ENCODE measurements around the gene DES. TPM values are rescaled to one million over a fixed set of nuclear protein-coding genes. Genes with fewer than 3 reads are reported as not detected.
A peak's percentile ranks its signal among the peaks of the same experiment; 100 is the strongest.

Gene DES
- total and polyA plus RNA-seq, 9 of the 15 experiments (the other 6 are each of a cell fraction or from before 2014, with no cell fraction given), result 2.5 to 58.9 (median 21.9) TPM

DNA sequence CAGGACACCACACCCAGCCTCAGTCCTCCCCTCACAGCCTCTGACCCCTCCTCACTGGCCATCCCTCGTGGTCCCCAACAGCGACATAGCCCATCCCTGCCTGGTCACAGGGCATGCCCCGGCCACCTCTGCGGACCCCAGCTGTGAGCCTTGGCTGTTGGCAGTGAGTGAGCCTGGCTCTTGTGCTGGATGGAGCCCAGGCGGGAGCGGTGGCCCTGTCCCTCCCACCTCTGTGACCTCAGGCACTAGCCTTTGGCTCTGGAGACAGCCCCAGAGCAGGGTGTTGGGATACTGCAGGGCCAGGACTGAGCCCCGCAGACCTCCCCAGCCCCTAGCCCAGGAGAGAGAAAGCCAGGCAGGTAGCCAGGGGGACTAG lies 7.9 kb downstream of the DES start:
- CTCF ChIA-PET (ENCODE audit: low intra/inter-chr PET ratio), result no interaction called here
- Histone ChIP-seq H2AFZ (ENCODE audit: low read depth, low read length) (no peak overlapping the region), H3K4me2 (ENCODE audit: insufficient read depth, low read length) (no peak overlapping the region), H3K27me3 (ENCODE audit: control insufficient read depth in 2 of 2, insufficient read depth in 2 of 2, low read length in 2 of 2) (no peaks in the 10 kb centered on the region), H3K27ac (ENCODE audit: extremely low read depth, low read depth, low read length) (no peak overlapping the region), H3K79me2 (ENCODE audit: control insufficient read depth, insufficient read depth, low read length) (no peaks in the 10 kb centered on the region), H3K4me3 (no peak overlapping the region), H3K9ac (ENCODE audit: insufficient read depth in 1 of 2, low read depth in 2 of 2, low read length in 2 of 2) (peak overlapping the region in 1 of 2 experiments; percentile 71; a peak in 2 of 4 replicates), H3K36me3 (ENCODE audit: control insufficient read depth, insufficient read depth, low read length) (no peaks in the 10 kb centered on the region), H4K20me1 (replicated peaks; ENCODE audit: control insufficient read depth, insufficient read depth, low read length) (no peaks in the 10 kb centered on the region), H3K9me3 (replicated peaks; ENCODE audit: control insufficient read depth, insufficient read depth, low read depth, low read length) (no peaks in the 10 kb centered on the region), H3K4me1 (replicated peaks in 1 of 2; ENCODE audit: control insufficient read depth in 2 of 2, insufficient read depth in 2 of 2, low read length in 2 of 2) (peaks cover 9 to 14% of the 10 kb centered on the region in 2 experiments; a peak in 4 of 5 replicates), H3K9me1 (ENCODE audit: control insufficient read depth, insufficient read depth, low read length) (no peaks in the 10 kb centered on the region)
- TSS peak; percentile 60 for BruUV-seq (replicated peaks)
- DNase-seq (ENCODE audit: extremely low read depth in 1 of 4, low spot score in 3 of 4), result no peak
- 50% methylated on average over 1 of the region's 7 CpGs for WGBS (ENCODE audit: insufficient coverage, low coverage, missing lambda C conversion rate)
- TF ChIP-seq BDP1 (IDR thresholded peaks at IDR 0.05; ENCODE audit: insufficient read depth, insufficient read length) (no peak), PHTF2 (CRISPR knock-in tag; IDR thresholded peaks at IDR 0.05) (no peak), FOSL1 (tag; conservative IDR thresholded peaks at IDR 0.05) (no peak), RFX5 (IDR thresholded peaks at IDR 0.05; ENCODE audit: low read depth, low read length) (no peak), GABPB1 (CRISPR knock-in tag; IDR thresholded peaks at IDR 0.05) (no peak), JUND (IDR thresholded peaks at IDR 0.05; ENCODE audit: borderline replicate concordance, low read depth, low read length) (no peak), JUND (tag; IDR thresholded peaks at IDR 0.05; ENCODE audit: borderline replicate concordance, low read depth, low read length) (no peak), SMAD3 (CRISPR knock-in tag; conservative IDR thresholded peaks at IDR 0.05) (no peak), KHSRP (IDR thresholded peaks at IDR 0.05) (no peak)
- TF ChIP-seq, protein P1, sequence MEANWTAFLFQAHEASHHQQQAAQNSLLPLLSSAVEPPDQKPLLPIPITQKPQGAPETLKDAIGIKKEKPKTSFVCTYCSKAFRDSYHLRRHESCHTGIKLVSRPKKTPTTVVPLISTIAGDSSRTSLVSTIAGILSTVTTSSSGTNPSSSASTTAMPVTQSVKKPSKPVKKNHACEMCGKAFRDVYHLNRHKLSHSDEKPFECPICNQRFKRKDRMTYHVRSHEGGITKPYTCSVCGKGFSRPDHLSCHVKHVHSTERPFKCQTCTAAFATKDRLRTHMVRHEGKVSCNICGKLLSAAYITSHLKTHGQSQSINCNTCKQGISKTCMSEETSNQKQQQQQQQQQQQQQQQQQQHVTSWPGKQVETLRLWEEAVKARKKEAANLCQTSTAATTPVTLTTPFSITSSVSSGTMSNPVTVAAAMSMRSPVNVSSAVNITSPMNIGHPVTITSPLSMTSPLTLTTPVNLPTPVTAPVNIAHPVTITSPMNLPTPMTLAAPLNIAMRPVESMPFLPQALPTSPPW (CRISPR knock-in tag; IDR thresholded peaks at IDR 0.05), result no peak
- TF ChIP-seq, protein P2, sequence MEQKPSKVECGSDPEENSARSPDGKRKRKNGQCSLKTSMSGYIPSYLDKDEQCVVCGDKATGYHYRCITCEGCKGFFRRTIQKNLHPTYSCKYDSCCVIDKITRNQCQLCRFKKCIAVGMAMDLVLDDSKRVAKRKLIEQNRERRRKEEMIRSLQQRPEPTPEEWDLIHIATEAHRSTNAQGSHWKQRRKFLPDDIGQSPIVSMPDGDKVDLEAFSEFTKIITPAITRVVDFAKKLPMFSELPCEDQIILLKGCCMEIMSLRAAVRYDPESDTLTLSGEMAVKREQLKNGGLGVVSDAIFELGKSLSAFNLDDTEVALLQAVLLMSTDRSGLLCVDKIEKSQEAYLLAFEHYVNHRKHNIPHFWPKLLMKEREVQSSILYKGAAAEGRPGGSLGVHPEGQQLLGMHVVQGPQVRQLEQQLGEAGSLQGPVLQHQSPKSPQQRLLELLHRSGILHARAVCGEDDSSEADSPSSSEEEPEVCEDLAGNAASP (IDR thresholded peaks at IDR 0.05), result no peak
- TF ChIP-seq, protein P3, sequence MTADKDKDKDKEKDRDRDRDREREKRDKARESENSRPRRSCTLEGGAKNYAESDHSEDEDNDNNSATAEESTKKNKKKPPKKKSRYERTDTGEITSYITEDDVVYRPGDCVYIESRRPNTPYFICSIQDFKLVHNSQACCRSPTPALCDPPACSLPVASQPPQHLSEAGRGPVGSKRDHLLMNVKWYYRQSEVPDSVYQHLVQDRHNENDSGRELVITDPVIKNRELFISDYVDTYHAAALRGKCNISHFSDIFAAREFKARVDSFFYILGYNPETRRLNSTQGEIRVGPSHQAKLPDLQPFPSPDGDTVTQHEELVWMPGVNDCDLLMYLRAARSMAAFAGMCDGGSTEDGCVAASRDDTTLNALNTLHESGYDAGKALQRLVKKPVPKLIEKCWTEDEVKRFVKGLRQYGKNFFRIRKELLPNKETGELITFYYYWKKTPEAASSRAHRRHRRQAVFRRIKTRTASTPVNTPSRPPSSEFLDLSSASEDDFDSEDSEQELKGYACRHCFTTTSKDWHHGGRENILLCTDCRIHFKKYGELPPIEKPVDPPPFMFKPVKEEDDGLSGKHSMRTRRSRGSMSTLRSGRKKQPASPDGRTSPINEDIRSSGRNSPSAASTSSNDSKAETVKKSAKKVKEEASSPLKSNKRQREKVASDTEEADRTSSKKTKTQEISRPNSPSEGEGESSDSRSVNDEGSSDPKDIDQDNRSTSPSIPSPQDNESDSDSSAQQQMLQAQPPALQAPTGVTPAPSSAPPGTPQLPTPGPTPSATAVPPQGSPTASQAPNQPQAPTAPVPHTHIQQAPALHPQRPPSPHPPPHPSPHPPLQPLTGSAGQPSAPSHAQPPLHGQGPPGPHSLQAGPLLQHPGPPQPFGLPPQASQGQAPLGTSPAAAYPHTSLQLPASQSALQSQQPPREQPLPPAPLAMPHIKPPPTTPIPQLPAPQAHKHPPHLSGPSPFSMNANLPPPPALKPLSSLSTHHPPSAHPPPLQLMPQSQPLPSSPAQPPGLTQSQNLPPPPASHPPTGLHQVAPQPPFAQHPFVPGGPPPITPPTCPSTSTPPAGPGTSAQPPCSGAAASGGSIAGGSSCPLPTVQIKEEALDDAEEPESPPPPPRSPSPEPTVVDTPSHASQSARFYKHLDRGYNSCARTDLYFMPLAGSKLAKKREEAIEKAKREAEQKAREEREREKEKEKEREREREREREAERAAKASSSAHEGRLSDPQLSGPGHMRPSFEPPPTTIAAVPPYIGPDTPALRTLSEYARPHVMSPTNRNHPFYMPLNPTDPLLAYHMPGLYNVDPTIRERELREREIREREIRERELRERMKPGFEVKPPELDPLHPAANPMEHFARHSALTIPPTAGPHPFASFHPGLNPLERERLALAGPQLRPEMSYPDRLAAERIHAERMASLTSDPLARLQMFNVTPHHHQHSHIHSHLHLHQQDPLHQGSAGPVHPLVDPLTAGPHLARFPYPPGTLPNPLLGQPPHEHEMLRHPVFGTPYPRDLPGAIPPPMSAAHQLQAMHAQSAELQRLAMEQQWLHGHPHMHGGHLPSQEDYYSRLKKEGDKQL (CRISPR knock-in tag; IDR thresholded peaks at IDR 0.05; ENCODE audit: borderline replicate concordance), result no peak
- no peak for FAIRE-seq
- POLR2A ChIA-PET, result interaction anchor here (0.6 kb wide), 1 partner anchor 62 kb away, joined by 5 read pairs; no protein-coding TSS in a partner anchor
- intact Hi-C loops (cut with micrococcal nuclease) (no loop called here), in situ Hi-C loops (cut with MboI) (no loop called here)
- ATAC-seq, result peak; percentile 23; the same call in 2 of the 3 replicates

Measured in K562 (cell line).